ENCODE results near the gene DOCK4. TPM values are rescaled to one million over a fixed set of nuclear protein-coding genes. Genes with fewer than 3 reads are reported as not detected.

Gene DOCK4
- total and polyA plus RNA-seq, 2 of the 8 experiments (the other 6 are each of a cell fraction or from before 2014, with no cell fraction given): 5.1 to 23.6 TPM

- Histone ChIP-seq H3K4me2 (ENCODE audit: insufficient read depth in 1 of 2, low read depth in 2 of 2, low read length in 2 of 2) (no peak overlapping the region), H2AFZ (ENCODE audit: low read length) (no peak overlapping the region), H2BK12ac (ENCODE audit: low read depth, low read length) (no peak overlapping the region), H3K4ac (replicated peaks; ENCODE audit: insufficient read length, low read depth, low read length) (no peak overlapping the region), H3K27me3 (replicated peaks in 1 of 4; ENCODE audit: control insufficient read depth in 3 of 4, extremely low read depth in 1 of 4, insufficient read depth in 3 of 4, low read length in 3 of 4) (no peaks in the 10 kb centered on the region), H3K36me3 (ENCODE audit: control insufficient read depth in 2 of 4, insufficient read depth in 4 of 4, low read length in 3 of 4) (peaks cover 0 to 16% (median 2%) of the 10 kb centered on the region in 4 experiments; a peak in 2 of 8 replicates), H4K5ac (ENCODE audit: insufficient read length, low read depth, low read length) (no peak overlapping the region), H2BK20ac (ENCODE audit: low read length) (no peak overlapping the region), H2AK5ac (ENCODE audit: low read depth, low read length) (no peak overlapping the region), H2BK5ac (ENCODE audit: low read depth, low read length) (no peak overlapping the region), H3K14ac (ENCODE audit: insufficient read length) (no peak overlapping the region), H4K91ac (replicated peaks; ENCODE audit: insufficient read length, low read length) (no peak overlapping the region), H3K79me1 (ENCODE audit: low read depth, low read length) (no peaks in the 10 kb centered on the region), H3K9me3 (ENCODE audit: insufficient read depth in 2 of 2, low read depth in 1 of 2, low read length in 1 of 2) (no peaks in the 10 kb centered on the region), H2BK120ac (replicated peaks; ENCODE audit: low read depth, low read length) (no peak overlapping the region), H3K18ac (ENCODE audit: extremely low read depth, low read length) (no peak overlapping the region), H3K23me2 (ENCODE audit: low read depth, low read length) (no peaks in the 10 kb centered on the region), H3K9ac (replicated peaks in 1 of 4; ENCODE audit: extremely low read depth in 1 of 4, low read depth in 3 of 4, low read length in 3 of 4) (no peak overlapping the region), H3K79me2 (ENCODE audit: control insufficient read depth in 1 of 2, insufficient read depth in 2 of 2, low read length in 2 of 2) (no peaks in the 10 kb centered on the region), H3K4me1 (replicated peaks in 1 of 4; ENCODE audit: control insufficient read depth in 3 of 4, insufficient read depth in 4 of 4, low read length in 3 of 4) (peaks cover 0 to 9% (median 2%) of the 10 kb centered on the region in 4 experiments; a peak in 2 of 7 replicates), H2BK15ac (ENCODE audit: low read length) (no peak overlapping the region), H4K8ac (ENCODE audit: extremely low read depth, insufficient read depth, low read length) (no peak overlapping the region), H3K27ac (ENCODE audit: low read depth, low read length) (no peak overlapping the region), H3K23ac (ENCODE audit: insufficient read length) (no peak overlapping the region), H3K56ac (replicated peaks; ENCODE audit: insufficient read length, low read depth, low read length) (no peak overlapping the region), H4K20me1 (replicated peaks in 1 of 2; ENCODE audit: control insufficient read depth in 1 of 2, insufficient read depth in 2 of 2, low read length in 2 of 2) (no peaks in the 10 kb centered on the region), H3K4me3 (ENCODE audit: extremely low read depth in 1 of 4, insufficient read depth in 2 of 4, low read depth in 3 of 4, low read length in 4 of 4) (no peak overlapping the region)
- FAIRE-seq (no peak), DNase-seq (ENCODE audit: low read depth in 1 of 2, low spot score in 2 of 2) (no peak)
- 85% methylated on average over 5 of the region's 5 CpGs; no CpG with 5 or more reads in 1 of the 2 experiments for WGBS, 2 experiments (ENCODE audit: extremely low coverage in 1 of 2, insufficient coverage in 1 of 2, insufficient read length in 1 of 2, insufficient replicate concordance in 2 of 2, low coverage in 1 of 2, low lambda C conversion rate in 2 of 2, missing lambda C conversion rate in 1 of 2)
- ChIA-PET CTCF (ENCODE audit: partially characterized antibody) (interaction anchor here (2.3 kb wide), 1 partner anchor 11 kb away, joined by 8 read pairs; no protein-coding TSS in a partner anchor), POLR2A (ENCODE audit: partially characterized antibody) (no interaction called here)
- TF ChIP-seq NANOG (IDR thresholded peaks at IDR 0.05; ENCODE audit: insufficient read depth, low read depth, low read length, poor library complexity, severe bottlenecking) (no peak), ASH2L (IDR thresholded peaks at IDR 0.05; ENCODE audit: low read length) (no peak), CHD2 (IDR thresholded peaks at IDR 0.05; ENCODE audit: low read length) (no peak), TAF1 (IDR thresholded peaks at IDR 0.05; ENCODE audit: low read depth, low read length) (no peak), NRF1 (IDR thresholded peaks at IDR 0.05; ENCODE audit: low read depth, low read length) (no peak), SIRT6 (IDR thresholded peaks at IDR 0.05; ENCODE audit: low read length) (no peak), FOSL1 (IDR thresholded peaks at IDR 0.05; ENCODE audit: insufficient read depth, low read depth, low read length) (no peak), EP300 (IDR thresholded peaks at IDR 0.05; ENCODE audit: borderline replicate concordance in 1 of 2, low read depth in 2 of 2, low read length in 2 of 2) (no peak), ATF3 (IDR thresholded peaks at IDR 0.05; ENCODE audit: insufficient read depth, low read depth, low read length) (no peak), GABPA (IDR thresholded peaks at IDR 0.05; ENCODE audit: borderline replicate concordance, insufficient read depth, low read length) (no peak), HDAC6 (IDR thresholded peaks at IDR 0.05; ENCODE audit: low read depth, low read length) (no peak)
These were observed 263.6 kb downstream of the DOCK4 start for GRCh38 chr7:111942450-111943081.

All from H1 (cell line).